Fibroblast of the conjunctiva (primary cell): Measurements from ENCODE around the gene ADD2.
A peak's percentile ranks its signal among the peaks of the same experiment; 100 is the strongest.
"Not testable (repeated sequence)": the region's sequence is repeated elsewhere in the genome, so short reads cannot be mapped to it uniquely, and the experiment has no call there.

Experiments
- DNase-seq: peaks from one replicate; pipeline ENCODE4 v3.0.0-alpha.2; 2010; ENCODE audit warnings: low read depth

Gene ADD2, protein sequence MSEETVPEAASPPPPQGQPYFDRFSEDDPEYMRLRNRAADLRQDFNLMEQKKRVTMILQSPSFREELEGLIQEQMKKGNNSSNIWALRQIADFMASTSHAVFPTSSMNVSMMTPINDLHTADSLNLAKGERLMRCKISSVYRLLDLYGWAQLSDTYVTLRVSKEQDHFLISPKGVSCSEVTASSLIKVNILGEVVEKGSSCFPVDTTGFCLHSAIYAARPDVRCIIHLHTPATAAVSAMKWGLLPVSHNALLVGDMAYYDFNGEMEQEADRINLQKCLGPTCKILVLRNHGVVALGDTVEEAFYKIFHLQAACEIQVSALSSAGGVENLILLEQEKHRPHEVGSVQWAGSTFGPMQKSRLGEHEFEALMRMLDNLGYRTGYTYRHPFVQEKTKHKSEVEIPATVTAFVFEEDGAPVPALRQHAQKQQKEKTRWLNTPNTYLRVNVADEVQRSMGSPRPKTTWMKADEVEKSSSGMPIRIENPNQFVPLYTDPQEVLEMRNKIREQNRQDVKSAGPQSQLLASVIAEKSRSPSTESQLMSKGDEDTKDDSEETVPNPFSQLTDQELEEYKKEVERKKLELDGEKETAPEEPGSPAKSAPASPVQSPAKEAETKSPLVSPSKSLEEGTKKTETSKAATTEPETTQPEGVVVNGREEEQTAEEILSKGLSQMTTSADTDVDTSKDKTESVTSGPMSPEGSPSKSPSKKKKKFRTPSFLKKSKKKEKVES

GRCh38 chr2:70767699-70768589 lies at the start of gene ADD2:
Gene ADD2 (minus strand): TSS chr2:70768200. CDS start chr2:70706408, 61,792 bp downstream.
- no peak for DNase-seq

DNA sequence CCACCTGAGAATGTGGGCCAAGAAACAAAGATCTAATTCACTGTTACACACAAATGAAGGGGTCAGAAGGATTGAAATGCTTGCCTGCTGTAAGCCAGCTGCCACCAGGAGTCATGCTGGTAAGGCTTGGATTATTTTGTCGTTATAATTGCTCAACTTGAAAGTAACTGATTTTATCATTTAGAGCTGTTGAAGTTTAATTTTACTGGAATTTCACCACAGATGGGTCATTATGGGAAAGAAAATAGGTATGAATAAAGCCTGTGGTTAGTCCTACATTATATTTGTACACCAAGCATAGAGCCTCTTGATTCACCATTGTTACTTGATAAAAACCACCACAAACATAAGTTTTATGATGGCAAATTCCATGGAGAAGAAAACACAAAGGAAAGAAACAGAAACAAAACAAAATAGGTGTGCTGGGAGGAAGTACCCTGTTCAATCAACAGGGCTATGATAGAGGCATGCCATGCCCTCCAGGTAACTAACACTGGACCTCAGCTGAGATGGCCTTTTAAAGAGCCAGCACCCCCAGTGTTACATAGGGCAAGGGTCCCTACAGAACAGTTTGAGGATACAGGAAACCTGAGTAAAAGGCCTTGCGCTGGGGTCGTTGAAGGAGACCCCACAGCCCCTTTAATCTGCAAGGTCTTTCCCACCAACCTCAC lies 49.4 kb upstream of the ADD2 start:
- no peak for DNase-seq

- no peak for DNase-seq
Measured at GRCh38 chr2:70816726-70817125, 48.7 kb upstream of the ADD2 start.

GRCh38 chr2:70808983-70809958 lies 41.3 kb upstream of the ADD2 start:
- DNase-seq = no peak

DNA sequence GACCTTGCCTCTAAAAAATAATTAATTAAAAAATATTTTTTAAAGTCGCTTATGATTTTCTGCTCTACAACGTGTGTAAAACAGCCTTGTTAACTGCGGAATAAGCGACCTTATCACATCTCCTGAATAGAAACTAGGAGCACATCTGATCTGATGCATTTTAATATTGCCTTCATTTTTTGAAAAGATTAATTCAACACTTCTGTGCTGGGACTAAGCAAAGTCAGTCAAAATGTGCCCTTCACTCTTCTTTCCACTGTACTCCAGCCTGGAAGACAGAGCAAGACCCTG lies 39.8 kb upstream of the ADD2 start:
- no peak for DNase-seq

DNA sequence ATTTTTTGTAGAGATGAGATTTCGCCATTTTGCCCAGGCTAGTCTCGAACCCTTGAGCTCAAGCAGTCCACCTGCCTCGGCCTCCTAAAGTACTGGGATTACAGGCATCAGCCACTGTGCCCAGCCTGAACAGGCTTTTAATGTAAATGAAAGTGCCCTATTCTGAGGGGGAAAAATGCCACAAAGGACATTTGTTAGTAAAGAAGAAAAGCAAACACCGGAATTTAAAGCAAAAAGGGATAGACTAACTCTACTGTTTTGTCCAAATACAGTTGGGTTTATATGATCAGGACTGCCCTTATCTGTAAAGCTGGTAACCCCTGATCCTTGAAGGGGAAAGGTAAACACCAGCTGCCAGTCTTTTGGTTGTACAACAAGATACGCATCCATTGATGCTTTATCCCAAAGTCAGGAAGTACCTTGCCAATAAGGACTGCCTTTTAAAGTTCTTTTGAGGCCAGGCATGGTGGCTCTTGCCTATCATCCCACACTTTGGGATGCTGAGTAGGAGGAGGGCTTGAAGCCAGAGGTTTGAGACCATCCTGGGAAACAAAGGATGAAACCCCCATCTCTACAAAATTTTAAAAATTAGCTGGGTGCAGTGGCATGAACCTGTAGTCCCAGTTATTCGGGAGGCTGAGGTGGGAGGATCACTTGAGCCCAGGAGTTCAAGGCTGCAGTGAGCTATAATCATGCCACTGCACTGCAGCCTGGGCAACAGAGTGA lies 39.3 kb upstream of the ADD2 start:
- no peak for DNase-seq

DNA sequence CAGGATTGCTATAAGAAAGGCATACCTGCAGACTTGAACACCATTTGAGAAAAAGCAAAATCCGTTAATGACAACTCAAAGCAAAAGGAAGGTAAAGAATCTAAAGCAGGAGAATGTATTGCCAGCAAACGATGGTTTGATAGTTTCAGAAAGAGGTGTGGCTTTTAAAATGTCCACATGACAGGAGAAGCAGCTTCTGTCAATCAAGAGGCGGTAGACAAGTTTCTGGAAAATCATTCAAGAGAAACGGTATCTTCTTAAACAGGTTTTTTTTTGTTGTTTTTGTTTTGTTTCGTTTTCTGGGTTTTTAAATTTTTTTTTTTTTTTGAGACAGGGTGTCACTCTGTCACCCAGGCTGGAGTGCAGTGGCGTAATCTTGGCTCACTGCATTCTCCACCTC lies 38.6 kb upstream of the ADD2 start:
- no peak for DNase-seq

- DNase-seq = no peak
Measured at GRCh38 chr2:70806013-70806412, 38.0 kb upstream of the ADD2 start.

DNA sequence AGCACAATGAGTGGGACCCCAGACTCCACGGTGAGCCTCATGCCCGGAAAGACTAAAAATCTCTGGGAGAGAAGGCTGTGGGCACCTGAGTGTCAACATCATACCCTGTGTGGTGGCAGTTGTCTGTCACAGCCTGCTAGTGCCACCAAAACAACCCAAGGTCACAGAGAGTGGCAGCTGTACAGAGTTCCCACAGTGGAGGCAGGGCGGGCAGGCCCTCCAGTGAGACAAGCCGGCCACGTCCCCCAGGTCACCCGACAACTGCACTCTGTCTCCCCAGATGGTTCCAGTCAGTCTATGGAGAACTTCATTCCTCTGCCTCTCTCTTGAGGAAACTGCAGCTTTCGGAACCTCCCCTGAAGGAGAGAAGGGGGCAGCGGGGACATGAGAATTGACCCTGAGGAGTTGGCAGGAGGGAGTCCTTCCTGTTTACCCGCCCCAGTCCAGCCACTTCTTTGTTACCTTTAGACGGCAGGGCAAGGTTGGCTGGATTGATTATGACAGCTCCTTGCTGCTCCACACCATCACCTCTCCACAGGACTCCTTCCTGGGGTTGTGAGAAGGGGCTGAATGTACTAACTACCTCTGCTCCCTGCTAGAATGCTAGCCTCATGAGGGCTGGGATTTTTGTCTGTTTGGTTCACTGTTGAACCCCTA lies 33.7 kb upstream of the ADD2 start:
- DNase-seq = no peak

- no peak for DNase-seq
Measured at GRCh38 chr2:70799706-70800105, 31.7 kb upstream of the ADD2 start.

DNA sequence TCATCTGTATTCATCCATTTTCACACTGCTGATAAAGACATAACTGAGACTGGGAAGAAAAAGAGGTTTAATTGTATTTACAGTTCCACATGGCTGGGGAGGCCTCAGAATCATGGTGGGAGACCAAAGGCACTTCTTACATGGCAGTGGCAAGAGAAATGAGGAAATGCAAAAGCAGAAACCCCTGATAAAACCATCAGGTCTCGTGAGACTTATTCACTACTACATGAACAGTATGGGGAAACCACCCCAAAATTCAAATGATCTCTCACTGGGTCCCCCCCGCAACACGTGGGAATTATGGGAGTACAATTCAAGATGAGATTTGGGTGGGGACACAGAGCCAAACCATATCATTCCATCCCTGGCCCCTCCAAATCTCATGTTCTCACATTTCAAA lies 30.0 kb upstream of the ADD2 start:
- not testable (repeated sequence) for DNase-seq

DNA sequence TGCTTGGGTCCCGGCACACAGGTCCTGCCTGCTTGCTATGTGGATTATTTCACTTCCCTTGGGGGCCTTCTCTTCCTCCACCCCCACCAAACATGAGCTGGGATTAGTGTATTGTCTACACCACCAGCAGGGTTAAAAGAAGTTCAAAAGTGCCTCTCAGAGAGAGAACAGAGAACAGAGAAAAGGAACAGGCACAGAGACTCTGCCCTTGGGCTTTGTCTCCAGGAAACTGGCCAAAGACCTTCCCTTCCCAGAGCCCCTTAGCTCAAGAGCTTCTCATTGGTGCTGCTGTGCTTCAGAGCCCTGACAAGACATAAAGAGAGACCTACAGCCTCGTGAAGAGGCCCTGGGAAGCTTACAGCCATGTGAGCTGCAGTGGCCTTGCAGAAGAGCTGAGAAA lies 29.5 kb upstream of the ADD2 start:
- no peak for DNase-seq

- no peak for DNase-seq
Measured at GRCh38 chr2:70796262-70796661, 28.3 kb upstream of the ADD2 start.

- DNase-seq = no peak
Measured at GRCh38 chr2:70795164-70795995, 27.4 kb upstream of the ADD2 start.

- DNase-seq = no peak
Measured at GRCh38 chr2:70793450-70793849, 25.4 kb upstream of the ADD2 start.

GRCh38 chr2:70790136-70790828 lies 22.3 kb upstream of the ADD2 start, which contains the start of gene FIGLA:
Gene FIGLA (minus strand): TSS chr2:70790643. CDS start chr2:70790638, 5 bp downstream.
- DNase-seq = no peak

GRCh38 chr2:70789304-70790135 lies 21.5 kb upstream of the ADD2 start:
- peak; percentile 5 for DNase-seq
